SHP77 (cell line): ENCODE data around the gene LRRC8D.
"Not testable (repeated sequence)": the region's sequence is repeated elsewhere in the genome, so short reads cannot be mapped to it uniquely, and the experiment has no call there.

Source experiments
- DNase-seq, 2 experiments: peaks; one replicate each; lab custom pipeline; 2025; lab: John Stamatoyannopoulos, UW

Gene LRRC8D

DNA sequence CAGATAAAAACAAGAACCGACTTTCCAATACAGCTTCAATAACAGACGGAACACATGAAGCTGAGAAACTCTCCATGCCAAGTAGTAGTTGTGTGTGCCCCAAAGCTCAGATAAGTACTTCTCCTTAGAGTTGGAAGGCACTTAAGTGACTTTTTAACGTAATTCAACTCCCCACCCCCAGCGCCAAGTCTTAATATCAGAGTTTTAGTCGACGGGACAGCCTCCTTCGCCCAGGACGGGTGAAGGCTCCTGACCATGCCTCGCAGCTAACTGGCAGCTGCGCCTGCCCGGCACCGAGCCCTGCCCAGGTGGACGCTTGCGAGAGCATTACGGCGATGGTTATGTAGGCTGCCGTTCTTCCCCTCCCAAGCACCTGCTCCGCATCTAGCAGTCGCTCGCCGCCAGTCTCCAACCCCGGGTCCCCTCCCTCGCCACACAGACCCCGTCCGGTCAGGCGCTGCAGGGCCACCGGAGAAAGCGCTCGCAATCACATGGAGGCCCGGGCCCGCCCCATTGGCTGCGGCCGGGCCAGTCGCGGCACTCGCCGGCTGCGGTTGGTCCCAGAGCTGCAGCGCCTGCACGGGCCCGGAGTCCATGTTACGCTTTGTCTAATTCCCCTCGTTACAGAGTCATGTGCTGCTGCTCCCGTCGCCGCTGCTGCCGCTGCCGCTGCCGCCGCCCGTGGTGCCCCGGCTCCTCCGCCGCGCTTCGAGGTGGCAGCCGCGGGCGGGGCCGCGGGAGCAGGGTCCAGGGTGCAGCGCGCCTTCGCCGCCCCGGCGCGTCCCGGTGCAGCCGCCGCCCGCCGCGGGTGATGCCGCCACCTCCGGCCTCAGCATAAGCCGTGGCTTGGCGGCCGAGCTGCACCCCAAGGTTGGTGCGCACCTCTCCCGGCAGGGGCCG is at the start of gene LRRC8D:
TSS of gene LRRC8D (plus strand) at position 611 of the 900 bp plus-strand sequence. CDS start 112,037 bp downstream, outside the sequence.
- DNase-seq, result peak; percentile 88 to 95

DNA sequence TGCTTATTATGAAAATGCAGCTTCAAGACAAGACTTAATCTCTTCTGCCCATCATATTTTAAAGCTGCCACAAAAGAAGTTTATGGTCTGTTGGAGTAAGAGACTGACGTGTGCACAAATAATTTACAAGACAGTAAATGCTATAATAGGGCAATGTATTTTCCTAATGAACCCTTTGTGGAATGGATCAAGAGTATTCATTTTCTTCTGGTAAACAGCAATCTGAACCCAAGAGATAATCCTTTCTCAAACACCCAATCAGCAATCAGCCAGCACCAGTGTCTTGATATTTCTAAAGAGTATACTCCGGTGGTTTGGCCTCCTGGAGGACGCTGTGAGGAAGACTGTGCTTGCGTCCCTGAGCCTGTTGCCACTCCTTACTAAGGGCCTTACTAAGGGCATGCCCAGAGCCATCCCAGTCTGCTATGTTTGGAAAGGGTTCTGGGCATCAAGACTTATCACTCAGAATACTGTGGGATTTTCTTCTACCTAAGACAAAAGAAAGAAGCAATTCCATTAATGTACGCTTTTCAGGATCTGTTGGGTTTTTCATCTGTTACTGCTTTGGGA is 48.8 kb upstream of the LRRC8D start:
- no peak for DNase-seq

DNA sequence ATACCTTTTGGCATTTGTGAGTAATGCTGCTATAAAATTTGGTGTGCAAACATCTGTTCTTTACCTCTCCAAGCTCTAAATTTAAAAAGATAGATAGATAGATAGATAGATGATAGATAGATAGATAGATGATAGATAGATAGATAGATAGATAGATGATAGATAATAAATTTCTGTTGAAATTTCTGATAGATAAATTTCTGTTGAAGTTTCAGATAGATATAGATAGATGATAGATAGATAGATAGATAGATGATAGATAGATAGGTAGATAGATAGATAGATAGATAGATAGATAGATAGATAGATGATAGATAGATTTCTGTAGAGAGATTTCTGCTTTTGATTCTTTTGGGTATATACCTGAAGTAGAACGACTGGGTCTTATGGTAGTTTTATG is 44.7 kb upstream of the LRRC8D start:
- DNase-seq, result not testable (repeated sequence)

DNA sequence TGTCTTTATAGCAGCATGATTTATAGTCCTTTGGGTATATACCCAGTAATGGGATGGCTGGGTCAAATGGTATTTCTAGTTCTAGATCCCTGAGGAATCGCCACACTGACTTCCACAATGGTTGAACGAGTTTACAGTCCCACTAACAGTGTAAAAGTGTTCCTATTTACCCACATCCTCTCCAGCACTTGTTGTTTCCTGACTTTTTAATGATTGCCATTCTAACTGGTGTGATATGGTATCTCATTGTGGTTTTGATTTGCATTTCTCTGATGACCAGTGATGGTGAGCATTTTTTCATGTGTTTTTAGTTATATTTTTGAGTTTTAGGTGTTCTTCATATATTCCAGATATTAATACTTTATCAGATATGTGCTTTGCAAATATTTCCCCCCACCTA is 43.6 kb upstream of the LRRC8D start:
- DNase-seq, result not testable (repeated sequence)

DNA sequence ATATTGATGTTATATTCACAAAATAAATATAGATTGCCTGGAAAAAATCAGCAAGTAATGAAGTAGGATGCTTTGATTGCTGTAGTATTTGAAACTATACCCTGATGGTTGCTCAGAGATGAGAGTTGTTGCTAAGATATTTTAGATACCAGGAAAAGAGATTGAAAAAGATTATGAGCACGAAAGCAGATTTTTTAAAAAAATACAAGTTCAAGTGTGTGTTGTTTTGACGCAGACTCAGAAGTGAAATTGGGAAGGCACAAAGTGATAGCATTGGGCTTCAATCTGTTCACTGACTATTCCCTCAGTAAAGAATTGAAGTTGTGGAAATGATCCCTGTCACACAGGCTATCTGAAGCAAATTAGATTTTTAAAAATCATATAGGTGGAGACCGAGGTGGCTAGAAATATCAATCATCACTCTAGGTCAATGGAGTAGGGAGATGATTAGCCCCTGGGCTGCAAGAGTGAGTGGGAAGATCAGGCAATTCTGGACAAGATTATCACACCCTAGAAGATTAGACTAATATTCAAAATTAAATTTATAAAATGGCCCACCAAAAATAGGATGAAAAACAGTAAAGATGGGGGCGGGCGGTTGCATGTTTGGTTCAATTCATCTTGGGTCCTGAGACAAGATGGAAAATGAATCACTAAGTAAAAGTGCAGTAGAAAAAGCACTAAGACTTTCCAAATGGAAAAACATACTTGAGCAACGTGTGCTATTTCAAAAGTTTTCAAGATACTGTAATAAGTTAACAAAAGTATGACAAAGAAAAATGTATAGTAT is 41.5 kb upstream of the LRRC8D start:
- DNase-seq, result no peak

DNA sequence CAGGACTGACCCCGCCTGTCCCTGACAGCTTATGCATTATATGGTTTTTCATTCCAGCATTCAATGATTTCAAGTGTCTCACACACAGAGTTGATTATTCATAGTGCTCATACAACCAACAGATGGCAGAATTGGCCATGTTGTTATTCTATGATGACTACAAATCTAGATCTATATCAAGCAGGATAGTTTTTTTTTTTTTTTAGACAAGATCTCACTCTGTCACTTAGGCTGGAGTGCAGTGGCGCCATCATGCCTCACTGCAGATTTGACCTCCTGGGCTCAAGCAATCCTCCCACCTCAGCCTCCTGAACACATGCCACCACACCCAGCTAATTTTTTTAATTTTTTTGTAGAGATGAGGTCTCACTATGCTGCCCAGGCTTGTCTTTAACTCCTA is 40.1 kb upstream of the LRRC8D start:
- DNase-seq, result peak in 1 of 2 experiments; percentile 7

DNA sequence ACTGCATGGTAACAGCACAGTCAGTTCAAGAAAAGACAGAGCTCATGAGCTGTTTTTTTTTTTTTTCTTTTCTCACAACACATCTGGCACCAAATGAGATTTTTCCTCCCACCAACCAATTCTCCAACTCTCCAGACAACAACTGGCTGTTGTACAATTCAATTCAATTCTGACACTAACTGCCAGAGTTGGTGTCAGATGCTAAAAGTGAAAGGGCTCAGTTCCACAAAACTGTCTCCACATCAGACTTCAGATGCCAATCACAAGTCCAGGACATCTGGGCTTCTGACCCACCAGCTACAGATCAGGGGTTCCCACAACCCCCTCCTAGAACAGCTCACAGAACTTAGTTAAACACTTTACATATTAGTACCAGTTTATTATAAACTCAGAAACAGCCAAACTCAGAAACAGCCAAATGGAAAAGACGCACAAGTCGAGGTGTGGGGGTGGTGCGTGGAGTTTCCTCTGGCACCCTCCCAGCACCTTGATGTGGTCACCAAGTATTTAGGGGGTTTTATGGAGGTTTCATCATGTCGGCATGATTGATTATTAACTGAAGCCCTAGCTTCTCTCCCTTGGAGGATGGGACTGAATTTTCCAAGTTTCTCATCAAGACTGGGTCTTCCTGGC is 39.2 kb upstream of the LRRC8D start:
- DNase-seq, result no peak

DNA sequence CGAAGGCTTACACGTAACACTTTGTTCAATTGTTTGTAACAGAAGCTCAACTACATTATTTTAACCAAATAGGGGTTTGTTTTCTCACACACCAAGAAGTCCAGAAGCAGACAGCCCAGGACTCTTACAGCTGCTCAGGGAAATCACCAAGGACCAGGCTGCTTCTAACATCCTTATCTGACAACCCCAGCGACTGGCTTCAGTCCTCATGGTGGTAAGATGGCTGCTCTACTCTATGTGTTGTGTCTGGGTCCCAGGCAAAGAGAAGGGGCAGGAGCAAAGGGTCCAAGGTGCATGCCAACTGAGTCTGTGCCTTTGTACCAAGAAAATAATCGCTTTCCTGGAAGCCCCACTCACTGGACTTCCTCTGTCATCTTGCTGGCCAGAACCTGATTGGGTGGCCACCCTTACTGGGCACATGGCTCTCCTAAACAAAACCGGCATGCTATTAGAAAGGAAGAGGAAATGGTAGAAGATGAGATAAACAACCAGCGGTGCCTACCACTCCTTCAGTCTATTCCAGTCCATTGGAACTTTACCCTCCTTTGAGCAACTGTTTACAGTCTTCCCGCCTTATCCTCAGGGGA is 34.1 kb upstream of the LRRC8D start:
- DNase-seq, result no peak

DNA sequence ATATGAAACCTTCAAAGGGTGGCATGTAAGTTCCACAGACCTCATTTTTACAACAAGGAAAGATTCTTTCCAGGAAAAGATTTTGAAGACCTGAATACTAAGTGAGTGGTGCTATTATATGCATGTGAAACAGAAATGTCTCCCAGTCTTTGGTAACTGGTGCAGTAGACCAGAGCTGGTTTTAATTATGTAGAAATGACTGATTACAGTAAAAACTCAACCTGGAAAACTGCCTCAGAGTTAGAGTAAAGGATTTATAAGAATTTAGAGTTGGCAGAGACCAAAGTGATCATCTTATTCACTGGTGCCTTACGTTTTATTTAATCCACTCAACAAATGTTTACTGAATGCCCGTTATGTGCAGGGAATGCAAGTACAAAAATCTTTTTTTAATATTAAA is 30.2 kb upstream of the LRRC8D start:
- DNase-seq, result no peak

DNA sequence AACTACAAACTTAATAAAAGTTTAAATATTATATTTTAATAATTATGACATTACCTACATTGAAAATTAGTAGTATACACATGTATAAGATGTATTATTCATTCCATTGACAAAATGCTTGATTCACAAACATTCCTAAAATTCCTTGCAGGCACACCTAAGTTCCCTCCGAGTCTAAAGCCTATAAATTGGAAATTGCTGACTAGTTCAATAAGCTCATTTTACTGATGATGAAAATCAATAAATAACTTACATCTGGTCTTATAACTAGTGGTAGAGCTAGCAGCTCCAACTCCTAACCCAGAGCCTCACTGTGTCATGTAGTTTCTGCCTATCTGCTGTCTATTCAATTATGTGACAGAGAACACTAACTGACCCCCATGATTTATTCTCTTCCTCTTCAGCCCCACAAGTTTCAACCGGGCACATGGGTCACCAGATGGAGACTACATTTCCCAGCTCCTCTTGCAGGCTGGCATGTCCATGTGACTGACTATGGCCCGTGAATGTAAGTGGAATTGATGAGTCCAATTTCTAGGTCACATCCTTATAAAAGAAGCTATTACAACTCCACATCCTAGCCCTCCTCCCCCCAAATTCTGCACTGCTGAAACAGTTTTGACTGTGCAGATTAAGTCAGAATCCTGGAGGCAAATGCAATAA is 29.6 kb upstream of the LRRC8D start:
- DNase-seq, result no peak

DNA sequence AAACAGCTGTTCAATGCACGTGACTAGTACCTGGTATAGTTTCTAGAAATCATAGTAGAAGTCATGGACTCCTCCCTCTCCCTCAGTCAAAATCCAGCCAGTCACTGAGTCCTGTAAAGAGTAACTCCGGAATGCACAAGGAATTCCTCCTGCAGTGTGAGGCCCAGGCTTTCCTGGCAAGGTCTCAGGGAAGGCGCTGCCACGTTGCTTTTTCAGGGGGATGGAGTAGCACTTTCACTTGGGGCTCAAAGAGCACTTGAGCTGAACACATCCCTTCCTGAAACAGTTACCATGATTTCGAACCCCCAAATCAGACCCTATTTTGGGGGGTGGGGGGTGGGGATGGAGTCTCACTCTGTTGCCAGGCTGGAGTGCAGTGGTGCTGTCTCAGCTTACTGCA is 26.4 kb upstream of the LRRC8D start:
- DNase-seq, result no peak

DNA sequence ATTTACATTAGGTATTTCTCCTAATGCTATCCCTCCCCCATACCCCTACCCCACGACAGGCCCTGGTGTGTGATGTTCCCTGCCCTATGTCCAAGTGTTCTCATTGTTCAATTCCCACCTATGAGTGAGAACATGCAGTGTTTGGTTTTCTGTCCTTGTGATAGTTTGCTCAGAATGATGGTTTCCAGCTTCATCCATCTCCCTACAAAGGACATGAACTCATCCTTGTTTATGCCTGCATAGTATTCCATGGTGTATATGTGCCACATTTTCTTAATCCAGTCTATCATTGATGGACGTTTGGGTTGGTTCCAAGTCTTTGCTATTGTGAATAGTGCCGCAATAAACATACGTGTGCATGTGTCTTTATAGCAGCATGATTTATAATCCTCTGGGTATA is 25.3 kb upstream of the LRRC8D start:
- DNase-seq, result not testable (repeated sequence)

DNA sequence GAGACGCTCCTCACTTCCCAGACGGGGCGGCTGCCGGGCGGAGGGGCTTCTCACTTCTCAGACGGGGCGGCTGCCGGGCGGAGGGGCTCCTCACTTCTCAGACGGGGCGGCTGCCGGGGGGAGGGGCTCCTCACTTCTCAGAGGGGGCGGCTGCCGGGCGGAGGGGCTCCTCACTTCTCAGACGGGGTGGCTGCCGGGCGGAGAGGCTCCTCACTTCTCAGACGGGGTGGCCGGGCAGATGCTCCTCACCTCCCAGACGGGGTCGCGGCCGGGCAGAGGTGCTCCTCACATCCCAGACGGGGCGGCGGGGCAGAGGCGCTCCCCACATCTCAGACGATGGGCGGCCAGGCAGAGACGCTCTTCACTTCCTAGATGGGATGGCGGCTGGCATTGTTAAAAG is 23.0 kb upstream of the LRRC8D start:
- not testable (repeated sequence) for DNase-seq

DNA sequence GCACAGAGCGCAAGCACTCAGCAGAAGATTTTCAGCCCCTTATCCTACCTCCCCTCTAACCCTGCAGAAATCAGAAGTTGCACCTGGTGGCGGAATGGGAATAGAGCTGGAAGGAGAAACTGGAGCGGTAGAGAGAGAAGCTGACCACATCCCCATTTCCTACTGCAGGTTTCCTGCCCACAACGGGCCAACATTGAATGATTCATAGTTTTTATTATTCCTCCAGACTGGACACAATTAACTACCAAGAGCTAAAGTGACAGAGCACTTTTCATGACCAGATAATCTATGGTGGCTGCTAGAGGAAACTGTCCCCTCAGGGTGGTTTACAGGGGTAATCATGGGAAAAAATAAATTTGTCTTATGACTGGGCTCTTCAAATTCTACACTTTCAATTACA is 21.3 kb upstream of the LRRC8D start:
- DNase-seq, result no peak

DNA sequence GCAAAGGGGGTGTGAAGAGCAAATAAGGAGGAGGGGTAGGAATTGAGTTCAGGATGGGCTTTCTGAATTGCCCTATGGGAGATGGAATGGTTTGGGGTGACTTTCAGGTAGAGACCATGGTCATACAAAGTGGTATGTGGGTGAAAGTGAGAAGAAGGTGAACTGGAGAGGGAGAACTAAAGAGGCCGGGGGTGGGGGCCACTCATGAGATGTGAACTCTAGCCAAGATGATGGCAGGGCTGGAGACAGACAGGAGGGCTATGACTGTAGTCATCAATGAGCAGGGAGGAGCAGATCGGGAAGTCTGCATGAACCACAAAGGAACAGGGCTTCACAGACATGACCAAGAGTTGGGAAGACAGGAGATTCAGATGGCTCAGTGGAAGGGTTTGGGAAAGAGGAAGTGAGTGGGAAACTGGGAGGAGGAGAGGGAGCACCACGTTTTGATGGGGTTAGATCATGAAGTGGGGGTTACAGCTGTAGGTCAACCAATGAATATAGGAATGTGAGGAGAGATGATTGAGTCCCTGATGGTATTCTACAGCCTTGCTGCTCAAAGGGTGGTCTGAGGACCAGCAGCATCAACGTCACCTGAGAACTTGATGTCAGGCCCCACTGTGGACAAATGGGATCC is 20.7 kb upstream of the LRRC8D start:
- no peak for DNase-seq

DNA sequence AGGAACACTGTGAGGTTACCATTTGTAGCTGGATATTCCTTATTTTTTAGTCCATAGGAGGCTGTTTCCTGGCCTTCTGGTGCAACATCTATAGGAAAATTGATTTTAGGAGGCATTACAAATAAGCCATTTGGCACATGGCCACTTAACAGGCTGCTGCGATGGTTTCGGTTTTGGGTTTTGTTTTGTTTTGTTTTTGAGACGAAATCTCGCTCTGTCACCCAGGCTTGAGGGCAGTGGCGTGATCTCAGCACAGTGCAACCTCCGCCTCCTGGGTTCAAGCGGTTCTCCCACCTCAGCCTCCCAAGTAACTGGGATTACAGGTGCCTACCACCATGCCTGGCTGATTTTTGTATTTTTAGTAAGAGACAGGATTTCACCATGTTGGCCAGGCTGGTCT is 20.1 kb upstream of the LRRC8D start:
- DNase-seq, result no peak

DNA sequence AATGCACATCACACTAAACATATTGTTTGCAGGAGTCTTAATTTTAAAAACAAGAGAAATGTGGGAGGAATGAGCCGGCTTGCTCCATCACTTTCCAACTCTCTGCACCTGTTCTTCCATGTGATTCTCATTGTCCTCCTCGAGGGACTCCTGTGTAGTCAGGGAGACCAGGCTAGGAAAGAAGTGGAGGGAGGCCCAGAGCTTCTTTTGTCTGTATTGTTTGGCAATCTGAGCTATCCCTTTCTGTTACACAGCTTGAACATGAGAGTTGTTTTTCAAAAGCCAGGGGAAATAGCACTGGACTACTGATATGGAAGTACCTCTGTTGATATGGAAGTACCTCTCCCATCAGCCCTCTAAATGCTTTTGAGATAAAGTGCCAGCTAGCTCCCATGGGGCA is 18.8 kb upstream of the LRRC8D start:
- peak in 1 of 2 experiments; percentile 12 for DNase-seq

DNA sequence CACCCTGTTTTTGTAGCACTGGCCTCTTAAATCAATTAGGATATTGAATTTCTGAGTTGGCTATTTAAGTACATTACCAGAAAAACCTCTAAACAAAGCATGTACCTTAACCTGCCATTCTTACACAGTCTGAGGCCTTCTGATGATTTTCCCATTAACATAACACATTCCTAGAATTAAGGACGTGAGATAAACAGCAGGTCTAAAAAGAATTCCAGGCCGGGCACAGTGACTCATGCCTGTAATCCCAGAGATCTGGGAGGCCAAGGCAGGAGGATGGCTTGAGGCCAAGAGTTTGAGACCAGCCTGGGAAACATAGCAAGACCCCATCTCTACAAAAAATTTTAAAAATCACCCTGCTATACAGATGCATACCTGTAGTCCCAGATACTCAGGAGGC is 18.0 kb upstream of the LRRC8D start:
- DNase-seq, result no peak

DNA sequence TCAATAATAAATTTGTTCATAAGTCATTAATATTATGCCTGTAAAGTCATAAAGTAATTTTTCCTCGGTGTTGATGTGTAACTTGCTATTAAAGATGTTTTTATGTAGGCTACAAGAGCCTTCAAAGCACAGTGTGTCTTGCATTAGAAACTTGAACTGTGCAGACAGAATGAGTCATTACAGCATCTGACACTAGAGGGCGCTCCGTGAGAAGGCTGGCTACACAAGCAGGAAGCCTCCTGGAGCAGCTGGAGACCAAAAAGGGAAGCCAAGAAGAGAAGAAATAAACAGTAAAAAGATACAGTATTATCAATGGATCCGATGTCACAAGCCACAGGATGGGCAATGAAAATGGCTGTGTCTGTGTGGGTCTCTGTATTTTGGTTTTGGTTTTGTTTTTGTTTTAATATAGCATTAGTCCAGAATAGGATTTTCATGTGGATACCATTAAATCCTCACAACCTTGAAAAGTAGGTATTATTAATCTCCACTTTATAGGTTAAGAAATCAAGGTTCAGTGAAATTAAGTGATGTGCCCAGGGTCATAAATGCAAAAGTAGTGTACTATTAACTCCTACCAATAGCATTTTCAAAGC is 16.1 kb upstream of the LRRC8D start:
- peak; percentile 65 to 70 for DNase-seq

DNA sequence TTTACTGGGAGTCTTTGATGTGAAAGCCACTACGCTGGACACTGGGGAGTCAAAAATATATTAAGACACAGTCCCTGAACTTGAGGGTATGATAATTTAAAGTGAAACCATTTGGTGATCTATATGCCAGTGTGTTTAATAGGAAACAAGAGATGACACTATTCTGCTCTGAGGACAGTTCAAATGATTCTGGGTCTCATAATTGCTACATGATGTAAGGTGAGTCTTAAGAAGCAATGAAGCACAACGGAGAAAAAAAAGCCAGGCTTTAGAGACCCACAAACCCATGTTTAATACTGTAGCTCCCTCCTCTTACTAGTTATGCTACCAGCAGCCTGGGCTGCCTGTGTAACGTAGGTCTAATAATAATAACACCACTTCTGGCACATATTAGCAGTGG is 14.2 kb upstream of the LRRC8D start:
- DNase-seq, result no peak
